Hepatocyte (in vitro differentiated cells): ENCODE measurements around the gene ADGRB3.

ENCODE experiments used
- EZH2 ChIP-seq: fragments of 200-600 bp; sonication (generic); IDR thresholded peaks from 2 replicates; pipeline ENCODE4 v1.6.1; 2016; ENCODE audit warnings: antibody characterized with exemption, mild to moderate bottlenecking, borderline replicate concordance
- TF ChIP-seq, protein P1 (sequence below): fragments of 200-600 bp; sonication (generic); IDR thresholded peaks from 2 replicates; pipeline ENCODE4 v1.5.1; 2016; ENCODE audit warnings: antibody characterized with exemption, mild to moderate bottlenecking; ENCODE audit not compliant: poor library complexity

DNA sequence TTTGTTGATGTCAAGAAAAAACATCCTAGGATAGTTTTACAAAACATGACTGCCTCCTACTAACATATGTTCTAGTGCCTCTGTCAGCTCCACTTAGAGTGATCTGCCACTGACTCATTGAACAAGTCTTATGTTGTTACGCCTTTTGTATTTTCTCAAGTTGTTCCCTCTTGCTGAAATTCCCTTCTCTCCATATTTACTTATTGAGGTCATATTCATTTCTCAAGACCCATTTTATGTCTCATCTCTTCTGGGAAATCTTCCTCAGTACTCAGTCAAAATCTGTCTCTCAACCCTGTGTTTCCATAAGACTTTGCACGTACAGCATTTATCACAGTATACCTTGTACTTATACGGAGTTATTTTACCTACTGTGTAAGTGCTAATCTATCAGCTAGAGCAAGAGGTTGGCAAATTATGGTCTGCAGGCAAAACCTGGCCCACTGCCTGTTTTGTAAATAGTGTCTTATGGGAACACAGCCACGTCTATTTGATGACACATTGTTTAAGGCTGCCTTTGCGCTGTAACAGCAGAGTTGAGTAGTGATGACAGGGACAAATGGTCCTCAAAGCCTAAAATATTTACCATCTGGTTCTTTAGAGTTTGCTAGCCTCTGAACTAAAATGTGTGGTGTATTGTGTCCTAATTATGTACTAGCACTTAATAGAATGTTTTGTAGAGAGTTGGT is 83.4 kb downstream of the ADGRB3 start:
- TF ChIP-seq, protein P1, sequence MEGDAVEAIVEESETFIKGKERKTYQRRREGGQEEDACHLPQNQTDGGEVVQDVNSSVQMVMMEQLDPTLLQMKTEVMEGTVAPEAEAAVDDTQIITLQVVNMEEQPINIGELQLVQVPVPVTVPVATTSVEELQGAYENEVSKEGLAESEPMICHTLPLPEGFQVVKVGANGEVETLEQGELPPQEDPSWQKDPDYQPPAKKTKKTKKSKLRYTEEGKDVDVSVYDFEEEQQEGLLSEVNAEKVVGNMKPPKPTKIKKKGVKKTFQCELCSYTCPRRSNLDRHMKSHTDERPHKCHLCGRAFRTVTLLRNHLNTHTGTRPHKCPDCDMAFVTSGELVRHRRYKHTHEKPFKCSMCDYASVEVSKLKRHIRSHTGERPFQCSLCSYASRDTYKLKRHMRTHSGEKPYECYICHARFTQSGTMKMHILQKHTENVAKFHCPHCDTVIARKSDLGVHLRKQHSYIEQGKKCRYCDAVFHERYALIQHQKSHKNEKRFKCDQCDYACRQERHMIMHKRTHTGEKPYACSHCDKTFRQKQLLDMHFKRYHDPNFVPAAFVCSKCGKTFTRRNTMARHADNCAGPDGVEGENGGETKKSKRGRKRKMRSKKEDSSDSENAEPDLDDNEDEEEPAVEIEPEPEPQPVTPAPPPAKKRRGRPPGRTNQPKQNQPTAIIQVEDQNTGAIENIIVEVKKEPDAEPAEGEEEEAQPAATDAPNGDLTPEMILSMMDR, result no peak
- no peak for TF ChIP-seq EZH2
